ENCODE results near the gene IGFL3.

The IGFL3 gene

GRCh38 chr19:46073268-46073922 is 51.1 kb downstream of the IGFL3 start:
- Histone ChIP-seq H3K36me3 (ENCODE audit: control insufficient read depth in 1 of 2, insufficient read depth in 2 of 2, low read length in 2 of 2) (no peaks in the 10 kb centered on the region), H3K4me1 (ENCODE audit: control insufficient read depth in 1 of 2, insufficient read depth in 2 of 2, low read length in 2 of 2) (peaks cover 0 to 11% of the 10 kb centered on the region in 2 donors), H3K9me3 (ENCODE audit: control insufficient read depth in 1 of 2, low read length in 2 of 2) (no peaks in the 10 kb centered on the region), H3K27me3 (ENCODE audit: low read depth, low read length) (peaks cover 20% of the 10 kb centered on the region), H3K27ac (ENCODE audit: low read length) (no peak overlapping the region), H3K4me3 (ENCODE audit: low read depth in 1 of 2, low read length in 2 of 2) (no peak overlapping the region)
